ENCODE measurements around the gene TLR9. TPM values are rescaled to one million over a fixed set of nuclear protein-coding genes. Genes with fewer than 3 reads are reported as not detected.
A peak's percentile ranks its signal among the peaks of the same experiment; 100 is the strongest.

Gene TLR9
- total RNA-seq, 1 donor from 2014 or later: 0.12 TPM

GRCh38 chr3:52234516-52235447 is 9.3 kb upstream of the TLR9 start:
- peak overlapping the region; percentile 27 for H3K27ac Mint-ChIP-seq (ENCODE audit: unreplicated experiment)
- no peak overlapping the region for H3K4me3 Mint-ChIP-seq (ENCODE audit: unreplicated experiment)
- TF ChIP-seq, protein P1, sequence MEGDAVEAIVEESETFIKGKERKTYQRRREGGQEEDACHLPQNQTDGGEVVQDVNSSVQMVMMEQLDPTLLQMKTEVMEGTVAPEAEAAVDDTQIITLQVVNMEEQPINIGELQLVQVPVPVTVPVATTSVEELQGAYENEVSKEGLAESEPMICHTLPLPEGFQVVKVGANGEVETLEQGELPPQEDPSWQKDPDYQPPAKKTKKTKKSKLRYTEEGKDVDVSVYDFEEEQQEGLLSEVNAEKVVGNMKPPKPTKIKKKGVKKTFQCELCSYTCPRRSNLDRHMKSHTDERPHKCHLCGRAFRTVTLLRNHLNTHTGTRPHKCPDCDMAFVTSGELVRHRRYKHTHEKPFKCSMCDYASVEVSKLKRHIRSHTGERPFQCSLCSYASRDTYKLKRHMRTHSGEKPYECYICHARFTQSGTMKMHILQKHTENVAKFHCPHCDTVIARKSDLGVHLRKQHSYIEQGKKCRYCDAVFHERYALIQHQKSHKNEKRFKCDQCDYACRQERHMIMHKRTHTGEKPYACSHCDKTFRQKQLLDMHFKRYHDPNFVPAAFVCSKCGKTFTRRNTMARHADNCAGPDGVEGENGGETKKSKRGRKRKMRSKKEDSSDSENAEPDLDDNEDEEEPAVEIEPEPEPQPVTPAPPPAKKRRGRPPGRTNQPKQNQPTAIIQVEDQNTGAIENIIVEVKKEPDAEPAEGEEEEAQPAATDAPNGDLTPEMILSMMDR (IDR thresholded peaks at IDR 0.05): no peak

DNA sequence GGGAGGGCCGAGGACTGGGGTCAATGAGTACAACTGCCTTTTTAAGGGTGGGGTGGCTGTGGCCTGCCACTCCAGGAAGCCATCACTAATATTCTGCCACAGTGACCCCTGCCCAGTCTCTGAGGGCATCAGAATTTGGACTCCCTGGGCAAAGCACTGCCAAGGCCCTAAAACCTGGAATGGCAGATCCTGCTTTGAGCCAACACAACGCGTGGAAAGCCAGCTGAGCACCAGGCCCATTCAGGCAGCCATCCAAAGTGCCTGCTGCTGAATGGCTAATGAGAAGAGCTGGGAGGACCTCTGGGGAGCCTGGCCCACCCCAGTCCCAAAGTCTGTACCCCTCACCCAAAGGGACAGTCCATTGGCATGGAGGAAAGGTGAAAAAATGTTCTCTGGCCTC is 8.5 kb upstream of the TLR9 start:
- Mint-ChIP-seq H3K36me3 (ENCODE audit: low read depth) (peaks cover 28% of the 10 kb centered on the region), H3K27me3 (ENCODE audit: low read depth) (no peaks in the 10 kb centered on the region), H3K27ac (ENCODE audit: unreplicated experiment) (no peak overlapping the region), H3K9me3 (ENCODE audit: low read depth) (no peaks in the 10 kb centered on the region), H3K4me1 (ENCODE audit: low read depth) (peaks cover 31% of the 10 kb centered on the region), H3K4me3 (ENCODE audit: unreplicated experiment) (no peak overlapping the region)
- TF ChIP-seq, protein P1 (IDR thresholded peaks at IDR 0.05): no peak
- no peak for DNase-seq (ENCODE audit: low spot score)

More at GRCh38 chr3:52234516-52235447, 9.3 kb upstream of the TLR9 start:
- H3K27me3 Mint-ChIP-seq (ENCODE audit: low read depth): no peaks in the 10 kb centered on the region
- DNase-seq (ENCODE audit: low spot score): peak; percentile 64
- no peaks in the 10 kb centered on the region for H3K9me3 Mint-ChIP-seq (ENCODE audit: low read depth)
- H3K4me1 Mint-ChIP-seq (ENCODE audit: low read depth): peaks cover 36% of the 10 kb centered on the region
- H3K36me3 Mint-ChIP-seq (ENCODE audit: low read depth): peaks cover 25% of the 10 kb centered on the region

DNA sequence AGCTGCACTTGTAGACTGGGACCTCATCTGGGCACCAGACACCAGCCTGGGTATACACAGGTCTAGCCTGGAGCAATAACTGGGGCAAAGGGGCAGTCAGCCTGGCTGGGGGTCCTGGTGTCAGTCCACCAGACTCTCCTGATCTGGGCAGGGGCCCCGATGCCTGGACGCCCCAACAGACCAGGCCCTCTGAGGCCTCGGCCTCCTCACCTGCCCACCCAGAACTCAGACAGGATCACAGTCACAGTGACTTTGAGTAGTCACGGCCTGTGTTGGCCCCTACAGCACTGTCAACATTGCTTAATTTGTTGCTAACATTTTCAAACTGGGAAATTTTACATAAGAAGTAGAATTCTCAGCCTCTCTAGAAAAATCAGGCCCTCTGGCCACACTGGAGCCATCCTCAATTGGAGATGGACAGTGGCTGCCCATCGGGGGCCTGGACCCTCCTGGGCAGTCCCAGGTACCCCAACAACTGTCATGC is 7.7 kb upstream of the TLR9 start:
- H3K27ac Mint-ChIP-seq (ENCODE audit: unreplicated experiment): no peak overlapping the region
- no peak for DNase-seq (ENCODE audit: low spot score)

GRCh38 chr3:52232279-52233107 is 7.0 kb upstream of the TLR9 start:
- no peak for DNase-seq (ENCODE audit: low spot score)
- H3K36me3 Mint-ChIP-seq (ENCODE audit: low read depth): peaks cover 30% of the 10 kb centered on the region
- no peaks in the 10 kb centered on the region for H3K9me3 Mint-ChIP-seq (ENCODE audit: low read depth)
- peaks cover 21% of the 10 kb centered on the region for H3K4me1 Mint-ChIP-seq (ENCODE audit: low read depth)
- no peak overlapping the region for H3K4me3 Mint-ChIP-seq (ENCODE audit: unreplicated experiment)
- no peak overlapping the region for H3K27ac Mint-ChIP-seq (ENCODE audit: unreplicated experiment)
- TF ChIP-seq, protein P1 (IDR thresholded peaks at IDR 0.05): peak; percentile 37
- no peaks in the 10 kb centered on the region for H3K27me3 Mint-ChIP-seq (ENCODE audit: low read depth)

More for the DNA sequence above, 7.7 kb upstream of the TLR9 start:
- Mint-ChIP-seq H3K27me3 (ENCODE audit: low read depth) (no peaks in the 10 kb centered on the region), H3K4me1 (ENCODE audit: low read depth) (peaks cover 28% of the 10 kb centered on the region), H3K9me3 (ENCODE audit: low read depth) (no peaks in the 10 kb centered on the region), H3K4me3 (ENCODE audit: unreplicated experiment) (no peak overlapping the region), H3K36me3 (ENCODE audit: low read depth) (peaks cover 28% of the 10 kb centered on the region)
- TF ChIP-seq, protein P1 (IDR thresholded peaks at IDR 0.05): no peak

All from chondrocyte (in vitro differentiated cells).